IMR-90 (cell line): ENCODE results near the gene ABHD12B. TPM values are rescaled to one million over a fixed set of nuclear protein-coding genes. Genes with fewer than 3 reads are reported as not detected.

Experiments used
- ATAC-seq: fragments of 200-7000 bp; cut with Tn5 transposase; 2 replicates; pipeline ENCODE4 v1.9.1; 2020; ENCODE audit warnings: low read depth, mild to moderate bottlenecking, moderate library complexity
- BruUV-seq: library from RNA; stranded (reverse); fragments of 400-500 nt; replicated peaks from 2 replicates; lab custom pipeline; 2021; lab: Mats Ljungman, UMichigan
- CTCF ChIA-PET: fragments of 300-600 bp; formaldehyde crosslinking; extraction: SDS; loops from one replicate; lab custom pipeline; 2021; ENCODE audit warnings: antibody characterized with exemption; lab: Yijun Ruan, JAX
- POLR2A ChIA-PET: fragments of 300-600 bp; sonication (Branson Sonifier 250); formaldehyde crosslinking; loops from one replicate; lab custom pipeline; 2022; ENCODE audit warnings: antibody characterized with exemption; ENCODE audit not compliant: unreplicated experiment; lab: Charles Lee
- DNase-seq: peaks from one replicate; pipeline ENCODE4 v3.0.0; 2013
- H2AFZ ChIP-seq: replicated peaks from 2 replicates; pipeline ENCODE3; 2013; ENCODE audit warnings: low read length, mild to moderate bottlenecking; ENCODE audit not compliant: poor library complexity
- H2AK5ac ChIP-seq: 2 replicates; pipeline ENCODE4 v1.6.1; 2013; ENCODE audit warnings: low read depth, low read length, inconsistent platforms
- H2AK9ac ChIP-seq: replicated peaks from 2 replicates; pipeline ENCODE3; 2013; ENCODE audit warnings: mild to moderate bottlenecking, low read depth, low read length, moderate library complexity; ENCODE audit not compliant: poor library complexity
- H2BK120ac ChIP-seq: 2 replicates; pipeline ENCODE4 v1.6.1; 2013; ENCODE audit warnings: low read depth, low read length, inconsistent platforms
- H2BK15ac ChIP-seq: 3 replicates; pipeline ENCODE4 v1.6.1; 2013; ENCODE audit warnings: low read depth, low read length, inconsistent platforms
- H2BK20ac ChIP-seq: 2 replicates; pipeline ENCODE4 v1.6.1; 2013; ENCODE audit warnings: low read depth, mild to moderate bottlenecking, inconsistent platforms, low read length, moderate library complexity
- H2BK5ac ChIP-seq: 2 replicates; pipeline ENCODE4 v1.6.1; 2013; ENCODE audit warnings: mild to moderate bottlenecking, low read depth, low read length, inconsistent platforms; ENCODE audit not compliant: poor library complexity, severe bottlenecking
- H3K14ac ChIP-seq: replicated peaks from 2 replicates; pipeline ENCODE4 v1.6.1; 2013; ENCODE audit warnings: low read depth, low read length, inconsistent platforms
- H3K18ac ChIP-seq: 2 replicates; pipeline ENCODE4 v1.6.1; 2013; ENCODE audit warnings: low read depth, low read length, control low read depth
- H3K23ac ChIP-seq: 2 replicates; pipeline ENCODE4 v1.6.1; 2013; ENCODE audit warnings: low read depth, low read length, inconsistent platforms
- H3K27ac ChIP-seq: 2 replicates; pipeline ENCODE4 v1.5.1; 2013; ENCODE audit warnings: mild to moderate bottlenecking, control low read depth, low read length; ENCODE audit not compliant: insufficient read depth
- H3K27me3 ChIP-seq: 2 replicates; pipeline ENCODE4 v1.6.1; 2013; ENCODE audit warnings: low read length; ENCODE audit not compliant: control insufficient read depth, insufficient read depth
- H3K36me3 ChIP-seq: 2 replicates; pipeline ENCODE4 v1.6.1; 2013; ENCODE audit warnings: low read length, mixed read lengths; ENCODE audit not compliant: control insufficient read depth, insufficient read depth
- H3K4ac ChIP-seq: 2 replicates; pipeline ENCODE4 v1.6.1; 2013; ENCODE audit warnings: low read depth, low read length, inconsistent platforms
- H3K4me1 ChIP-seq: 2 replicates; pipeline ENCODE4 v1.6.1; 2013; ENCODE audit warnings: low read length, mixed read lengths; ENCODE audit not compliant: control insufficient read depth, insufficient read depth
- H3K4me2 ChIP-seq: 2 replicates; pipeline ENCODE4 v1.6.1; 2013; ENCODE audit warnings: low read depth, mild to moderate bottlenecking, control low read depth, low read length, moderate library complexity
- H3K4me3 ChIP-seq: 2 replicates; pipeline ENCODE4 v1.5.1; 2013; ENCODE audit warnings: low read depth, mild to moderate bottlenecking, control low read depth, low read length, moderate library complexity; ENCODE audit not compliant: insufficient read depth
- H3K56ac ChIP-seq: 2 replicates; pipeline ENCODE4 v1.6.1; 2013; ENCODE audit warnings: low read length, inconsistent platforms; ENCODE audit not compliant: insufficient read depth; ENCODE audit errors: extremely low read depth
- H3K79me1 ChIP-seq, 2 experiments: 2 replicates each; pipeline ENCODE4 v1.6.1; 2013; ENCODE audit warnings: low read length in 2 of 2, inconsistent platforms in 1 of 2, low read depth in 1 of 2
- H3K9ac ChIP-seq: 2 replicates; pipeline ENCODE4 v1.6.1; 2013; ENCODE audit warnings: low read depth, low read length, control low read depth
- H3K9me1 ChIP-seq: 2 replicates; pipeline ENCODE4 v1.6.1; 2013; ENCODE audit warnings: low read length, inconsistent platforms; ENCODE audit not compliant: insufficient read depth
- H3K9me3 ChIP-seq: 2 replicates; pipeline ENCODE4 v1.6.1; 2013; ENCODE audit warnings: low read length; ENCODE audit not compliant: control insufficient read depth, insufficient read depth
- H4K20me1 ChIP-seq: 2 replicates; pipeline ENCODE4 v1.6.1; 2013; ENCODE audit warnings: low read length, inconsistent platforms; ENCODE audit not compliant: insufficient read depth
- H4K5ac ChIP-seq: 2 replicates; pipeline ENCODE4 v1.6.1; 2013; ENCODE audit warnings: mild to moderate bottlenecking, low read depth, low read length, control low read depth
- H4K8ac ChIP-seq, 2 experiments: 2 replicates each; pipeline ENCODE4 v1.6.1; 2013; ENCODE audit warnings: low read depth in 2 of 2, low read length in 2 of 2, control low read depth in 1 of 2, inconsistent platforms in 1 of 2
- H4K91ac ChIP-seq: 2 replicates; pipeline ENCODE4 v1.6.1; 2013; ENCODE audit warnings: low read depth, low read length, inconsistent platforms; ENCODE audit not compliant: insufficient read depth
- BHLHE40 ChIP-seq: fragments of 150-350 bp; IDR thresholded peaks from 2 replicates; pipeline ENCODE4 v1.6.1; 2016; ENCODE audit warnings: mild to moderate bottlenecking, low read depth, low read length
- CEBPB ChIP-seq: IDR thresholded peaks from 2 replicates; pipeline ENCODE4 v1.6.1; 2012; ENCODE audit warnings: low read depth, low read length, improper control_type of control experiment
- FOS ChIP-seq: fragments of 150-350 bp; IDR thresholded peaks from 2 replicates; pipeline ENCODE4 v1.6.1; 2016; ENCODE audit warnings: low read depth, low read length
- MAZ ChIP-seq: IDR thresholded peaks from 2 replicates; pipeline ENCODE4 v1.6.1; 2012; ENCODE audit warnings: low read depth, mild to moderate bottlenecking, low read length, improper control_type of control experiment, moderate library complexity, borderline replicate concordance
- NFE2L2 ChIP-seq: fragments of 150-350 bp; IDR thresholded peaks from 2 replicates; pipeline ENCODE4 v1.6.1; 2016; ENCODE audit warnings: low read depth, mild to moderate bottlenecking, low read length
- POLR2A ChIP-seq: IDR thresholded peaks from 2 replicates; pipeline ENCODE4 v1.6.1; 2012; ENCODE audit warnings: mild to moderate bottlenecking, low read depth, low read length
- RAD21 ChIP-seq: IDR thresholded peaks from 2 replicates; pipeline ENCODE4 v1.6.1; 2012; ENCODE audit warnings: low read length, improper control_type of control experiment
- RCOR1 ChIP-seq: IDR thresholded peaks from 2 replicates; pipeline ENCODE4 v1.6.1; 2012; ENCODE audit warnings: mild to moderate bottlenecking, low read length, improper control_type of control experiment; ENCODE audit not compliant: insufficient replicate concordance
- RFX5 ChIP-seq: IDR thresholded peaks from 2 replicates; pipeline ENCODE4 v1.8.0; 2012; ENCODE audit warnings: low read depth, mild to moderate bottlenecking, low read length, moderate library complexity
- SMC3 ChIP-seq: fragments of 150-350 bp; IDR thresholded peaks from 2 replicates; pipeline ENCODE4 v1.6.1; 2016; ENCODE audit warnings: low read depth, mild to moderate bottlenecking, antibody characterized with exemption, low read length, moderate library complexity
- USF2 ChIP-seq: fragments of 150-350 bp; IDR thresholded peaks from 2 replicates; pipeline ENCODE4 v1.6.1; 2017; ENCODE audit warnings: mild to moderate bottlenecking, antibody characterized with exemption, low read length, low read depth
- WGBS, 2 experiments: methylation state at CpG; one replicate each; pipeline versions ENCODE4 v1.1.5 to v1.1.7; 2013; ENCODE audit warnings: missing lambda C conversion rate in 2 of 2; ENCODE audit not compliant: insufficient read length in 1 of 2; ENCODE audit errors: extremely low coverage in 2 of 2; 5-methylcytosine and 5-hydroxymethylcytosine counted together
- dilution Hi-C: fragments of 300-500 bp; cut with HindIII; formaldehyde crosslinking; loops from one replicate; pipeline ENCODE4 v1.14.3; 2018; ENCODE audit warnings: low sequenced_read_pairs; ENCODE audit not compliant: unreplicated experiment
- in situ Hi-C: fragments of 300-500 bp; cut with MboI; formaldehyde crosslinking; loops from 3 replicates; pipeline ENCODE4 v1.14.3; 2019; ENCODE audit warnings: low sequenced_read_pairs, inconsistent platforms, mixed read lengths
- intact Hi-C: fragments of 100-400 bp; cut with micrococcal nuclease; formaldehyde crosslinking; loops from 2 replicates; pipeline ENCODE4 v1.10.0; 2022
- polyA plus RNA-seq, 3 experiments: library from polyadenylated mRNA; depleted of rRNA; stranded (reverse); fragments of >200 nt; gene quantifications; 2 replicates each; pipeline ENCODE4 v1.2.3, GENCODE V29; 2012; ENCODE audit warnings: low replicate concordance in 1 of 3
- total RNA-seq: library from RNA; depleted of rRNA; stranded (reverse); fragments of >200 nt; gene quantifications from 2 replicates; pipeline ENCODE4 v1.2.3, GENCODE V29; 2012
- TF ChIP-seq, protein P1 (sequence below): conservative IDR thresholded peaks from 2 replicates; pipeline ENCODE4 v1.5.1; 2012; ENCODE audit warnings: mild to moderate bottlenecking, low read depth, low read length, improper control_type of control experiment
- TF ChIP-seq, protein P2 (sequence below): fragments of 150-350 bp; IDR thresholded peaks from 2 replicates; pipeline ENCODE4 v1.6.1; 2016; ENCODE audit warnings: low read depth, mild to moderate bottlenecking, low read length, moderate library complexity, borderline replicate concordance

Gene ABHD12B
- total and polyA plus RNA-seq, 2 of the 4 experiments (the other 2 are of a cell fraction), result 0.18 TPM; not detected in 1

DNA sequence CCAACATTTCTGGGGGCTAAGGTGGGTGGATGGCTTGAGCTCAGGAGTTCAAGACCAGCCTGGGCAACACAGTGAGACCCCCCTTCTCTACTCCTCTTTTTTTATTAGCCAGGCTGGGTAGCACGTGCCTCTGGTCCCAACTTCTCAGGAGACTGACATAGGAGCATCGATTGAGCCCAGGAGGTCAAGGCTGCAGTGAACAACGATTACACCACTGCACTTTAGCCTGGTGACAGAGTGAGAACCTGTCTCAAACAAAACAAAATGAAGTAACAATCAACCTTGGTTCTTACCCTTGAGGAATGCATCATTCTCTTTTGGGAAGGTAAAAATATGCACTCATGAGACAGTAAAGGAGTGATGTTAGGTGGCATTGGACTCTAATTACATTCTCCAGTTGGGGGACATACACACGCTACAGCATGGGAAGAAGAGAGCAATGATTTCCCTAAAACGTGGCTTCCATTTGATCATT is 37.0 kb upstream of the ABHD12B start:
- no peak overlapping the region for H3K4me2 ChIP-seq
- H4K8ac ChIP-seq, result no peak overlapping the region
- H2AFZ ChIP-seq, result no peak overlapping the region
- H3K4me3 ChIP-seq, result no peak overlapping the region
- no peak overlapping the region for H3K4ac ChIP-seq
- H3K18ac ChIP-seq, result no peak overlapping the region
- H3K27me3 ChIP-seq, result no peaks in the 10 kb centered on the region
- H3K9ac ChIP-seq, result no peak overlapping the region
- no peak overlapping the region for H4K5ac ChIP-seq
- H4K91ac ChIP-seq, result no peak overlapping the region
- TF ChIP-seq RAD21 (no peak), SMC3 (no peak), RCOR1 (no peak), POLR2A (no peak), RFX5 (no peak), USF2 (no peak), NFE2L2 (no peak), BHLHE40 (no peak), MAZ (no peak), FOS (no peak), CEBPB (no peak)
- TF ChIP-seq, protein P1, sequence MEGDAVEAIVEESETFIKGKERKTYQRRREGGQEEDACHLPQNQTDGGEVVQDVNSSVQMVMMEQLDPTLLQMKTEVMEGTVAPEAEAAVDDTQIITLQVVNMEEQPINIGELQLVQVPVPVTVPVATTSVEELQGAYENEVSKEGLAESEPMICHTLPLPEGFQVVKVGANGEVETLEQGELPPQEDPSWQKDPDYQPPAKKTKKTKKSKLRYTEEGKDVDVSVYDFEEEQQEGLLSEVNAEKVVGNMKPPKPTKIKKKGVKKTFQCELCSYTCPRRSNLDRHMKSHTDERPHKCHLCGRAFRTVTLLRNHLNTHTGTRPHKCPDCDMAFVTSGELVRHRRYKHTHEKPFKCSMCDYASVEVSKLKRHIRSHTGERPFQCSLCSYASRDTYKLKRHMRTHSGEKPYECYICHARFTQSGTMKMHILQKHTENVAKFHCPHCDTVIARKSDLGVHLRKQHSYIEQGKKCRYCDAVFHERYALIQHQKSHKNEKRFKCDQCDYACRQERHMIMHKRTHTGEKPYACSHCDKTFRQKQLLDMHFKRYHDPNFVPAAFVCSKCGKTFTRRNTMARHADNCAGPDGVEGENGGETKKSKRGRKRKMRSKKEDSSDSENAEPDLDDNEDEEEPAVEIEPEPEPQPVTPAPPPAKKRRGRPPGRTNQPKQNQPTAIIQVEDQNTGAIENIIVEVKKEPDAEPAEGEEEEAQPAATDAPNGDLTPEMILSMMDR, result no peak
- TF ChIP-seq, protein P2, sequence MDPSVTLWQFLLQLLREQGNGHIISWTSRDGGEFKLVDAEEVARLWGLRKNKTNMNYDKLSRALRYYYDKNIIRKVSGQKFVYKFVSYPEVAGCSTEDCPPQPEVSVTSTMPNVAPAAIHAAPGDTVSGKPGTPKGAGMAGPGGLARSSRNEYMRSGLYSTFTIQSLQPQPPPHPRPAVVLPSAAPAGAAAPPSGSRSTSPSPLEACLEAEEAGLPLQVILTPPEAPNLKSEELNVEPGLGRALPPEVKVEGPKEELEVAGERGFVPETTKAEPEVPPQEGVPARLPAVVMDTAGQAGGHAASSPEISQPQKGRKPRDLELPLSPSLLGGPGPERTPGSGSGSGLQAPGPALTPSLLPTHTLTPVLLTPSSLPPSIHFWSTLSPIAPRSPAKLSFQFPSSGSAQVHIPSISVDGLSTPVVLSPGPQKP, result no peak
- peaks cover 19% of the 10 kb centered on the region for H3K9me1 ChIP-seq
- no peak overlapping the region for H3K56ac ChIP-seq
- ChIA-PET POLR2A (no interaction called here), CTCF (no interaction called here)
- no peaks in the 10 kb centered on the region for H3K36me3 ChIP-seq
- H4K20me1 ChIP-seq, result peaks cover 6% of the 10 kb centered on the region
- peak overlapping the region; percentile 20 for H2AK9ac ChIP-seq
- 0 out of 2 replicates have a peak overlapping the region, but pooled peaks have one; percentile 20 for H3K23ac ChIP-seq
- no peak overlapping the region for H2BK5ac ChIP-seq
- in situ Hi-C loops (no loop called here), intact Hi-C loops (no loop called here), dilution Hi-C loops (no loop called here)
- no peaks in the 10 kb centered on the region for H3K9me3 ChIP-seq
- WGBS, 2 experiments, result 93% methylated on average over 2 of the region's 5 CpGs; no CpG with 5 or more reads in 1 of the 2 experiments
- peak overlapping the region; percentile 5; the same call in 1 of the 2 replicates for H2BK20ac ChIP-seq
- H2BK120ac ChIP-seq, result 0 out of 2 replicates have a peak overlapping the region, but pooled peaks have one; percentile 42
- peaks cover under 1 to 10% of the 10 kb centered on the region in 2 experiments; a peak in 3 of 4 replicates for H3K79me1 ChIP-seq
- no peak overlapping the region for H3K27ac ChIP-seq
- BruUV-seq, result no TSS peak
- H2AK5ac ChIP-seq, result peak overlapping the region; percentile 25
- DNase-seq, result no peak
- peak overlapping the region; percentile 0; the same call in 1 of the 2 replicates for H3K14ac ChIP-seq
- H3K4me1 ChIP-seq, result peaks cover 14% of the 10 kb centered on the region
- peak overlapping the region; percentile 24; the same call in 1 of the 3 replicates for H2BK15ac ChIP-seq
- ATAC-seq, result no peak
